Stimulated activated CD4-positive, alpha-beta T cell treated with anti-CD3 and anti-CD28 coated beads, Interleukin-4, amount 100 ng/mL, for 4 hours (primary cell): ENCODE measurements around the gene CACNA2D4.

Source experiments
- DNase-seq, 2 experiments: peaks; one replicate each; pipeline ENCODE4 v3.0.0-alpha.2; 2020

The CACNA2D4 gene

DNA sequence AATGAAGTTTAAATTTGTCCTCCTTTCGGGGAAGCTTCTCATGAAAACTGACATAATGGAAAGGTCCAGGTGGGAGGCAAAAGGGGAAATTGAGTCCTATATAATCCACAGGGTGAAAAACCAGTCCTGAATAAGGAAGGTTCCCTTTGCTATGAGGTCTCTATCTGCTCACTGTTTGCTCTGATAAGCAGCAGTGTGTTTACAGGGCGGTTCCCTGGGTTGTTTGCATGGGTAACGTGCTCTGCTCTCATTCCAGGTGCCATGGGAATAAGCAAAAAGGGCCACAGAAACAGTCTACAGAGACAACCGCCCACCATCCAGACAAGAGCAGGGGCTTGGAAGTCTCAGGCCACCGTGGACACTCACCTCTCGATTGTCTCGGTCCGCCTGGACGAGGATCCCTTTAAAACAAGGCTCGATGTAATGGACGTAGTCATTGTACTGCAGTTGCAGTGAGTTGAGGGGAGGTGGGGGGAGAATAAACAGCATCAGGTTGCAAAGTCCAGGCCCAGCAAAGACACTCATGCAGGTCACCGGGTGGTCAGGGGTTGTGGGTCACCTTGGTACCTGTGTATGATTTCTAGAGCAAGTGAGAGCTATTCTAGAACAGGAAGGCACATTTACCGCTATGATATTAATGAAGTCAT is 32.7 kb downstream of the CACNA2D4 start:
- DNase-seq, result no peak

- DNase-seq, result no peak
Observed at GRCh38 chr12:1885082-1885596, 33.3 kb downstream of the CACNA2D4 start.

DNA sequence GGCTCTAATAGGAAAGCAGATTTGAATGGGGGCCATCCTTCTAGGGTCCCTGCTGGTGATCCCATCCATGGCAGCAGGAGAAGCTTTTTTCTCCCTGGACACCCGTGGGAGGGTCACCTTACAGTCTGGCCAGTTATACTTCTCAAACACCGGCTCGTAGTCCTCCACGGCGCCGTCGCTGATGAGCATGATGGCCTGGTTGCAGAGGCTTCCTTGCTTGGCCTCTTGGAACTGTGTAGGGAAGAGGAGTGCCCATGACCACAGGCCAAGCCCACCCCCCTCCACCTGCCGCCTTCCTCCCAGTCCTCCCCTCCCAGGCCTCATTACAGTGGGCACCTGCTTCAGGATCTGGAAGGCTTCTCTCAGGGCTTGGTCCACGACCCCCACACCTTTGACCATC is 33.8 kb downstream of the CACNA2D4 start:
- DNase-seq, result no peak

DNA sequence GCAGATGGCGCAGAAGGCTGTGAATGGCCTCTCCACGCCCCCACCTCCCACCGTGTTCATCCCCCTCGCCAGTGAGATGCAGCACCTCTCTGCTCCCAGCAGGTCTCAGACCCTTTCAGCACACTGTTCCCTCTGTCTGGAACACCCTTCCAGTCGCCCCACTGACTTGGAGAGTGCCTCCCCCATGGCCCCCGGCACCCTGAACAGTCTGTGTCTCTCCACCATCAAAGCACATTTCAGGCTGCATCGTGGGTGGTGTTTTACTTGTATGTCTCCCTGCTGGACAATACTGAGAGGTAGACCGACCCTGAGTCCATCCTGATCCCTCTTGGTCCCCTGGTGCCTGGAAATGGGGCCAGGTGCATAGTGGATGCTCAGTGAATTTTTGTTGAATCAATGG is 34.9 kb downstream of the CACNA2D4 start:
- DNase-seq, result no peak

DNA sequence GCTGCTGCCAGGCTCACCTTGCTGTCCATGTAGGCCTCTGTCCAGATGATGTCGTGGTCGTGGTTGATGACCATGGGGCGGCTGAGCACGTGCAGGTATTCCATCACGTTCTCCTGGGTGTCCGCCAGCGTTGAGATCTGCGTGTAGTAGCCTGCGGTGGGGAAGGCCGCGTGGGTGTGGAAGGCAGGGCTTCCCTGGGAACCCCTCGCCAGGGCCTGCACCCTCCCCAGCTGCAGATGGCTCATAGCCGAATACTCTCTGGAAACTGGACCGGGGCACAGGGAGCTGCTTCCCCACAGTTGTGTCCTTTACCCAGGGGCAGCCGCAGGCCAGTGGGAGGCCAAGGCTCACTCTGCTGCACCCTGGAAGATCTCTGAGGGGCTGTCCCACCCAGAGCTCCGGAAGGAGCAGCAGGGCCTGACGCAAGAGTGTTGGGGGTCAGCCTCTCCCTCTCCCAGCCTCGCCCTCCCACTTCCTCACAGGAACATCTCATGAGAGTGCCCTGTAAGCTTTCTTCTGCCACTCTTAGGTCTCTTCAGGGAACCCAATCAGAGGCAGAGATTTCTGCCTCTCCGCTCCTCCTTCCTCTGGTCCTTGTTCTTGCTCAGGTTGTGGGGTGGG is 35.5 kb downstream of the CACNA2D4 start:
- DNase-seq, result no peak

DNA sequence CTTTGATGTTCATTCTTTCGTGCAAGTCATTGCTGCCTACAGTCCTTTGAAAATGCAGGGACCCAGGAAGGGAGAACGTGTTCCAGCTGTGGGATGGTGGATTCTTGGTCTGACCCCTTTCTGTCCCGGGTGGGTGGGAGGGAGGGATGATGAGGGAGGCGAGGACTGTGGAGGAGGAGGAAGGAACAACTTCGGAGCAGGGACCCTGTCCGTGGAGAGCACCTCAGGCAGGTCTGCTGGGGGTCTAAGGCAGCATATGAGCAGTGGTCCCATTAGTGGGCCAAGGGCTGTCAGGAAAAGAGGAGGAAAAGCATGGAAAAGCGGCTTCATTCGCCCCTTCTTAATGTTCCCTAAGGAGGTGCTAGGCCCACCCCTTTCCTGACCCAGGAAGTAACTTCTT is 36.0 kb downstream of the CACNA2D4 start:
- DNase-seq, result no peak

DNA sequence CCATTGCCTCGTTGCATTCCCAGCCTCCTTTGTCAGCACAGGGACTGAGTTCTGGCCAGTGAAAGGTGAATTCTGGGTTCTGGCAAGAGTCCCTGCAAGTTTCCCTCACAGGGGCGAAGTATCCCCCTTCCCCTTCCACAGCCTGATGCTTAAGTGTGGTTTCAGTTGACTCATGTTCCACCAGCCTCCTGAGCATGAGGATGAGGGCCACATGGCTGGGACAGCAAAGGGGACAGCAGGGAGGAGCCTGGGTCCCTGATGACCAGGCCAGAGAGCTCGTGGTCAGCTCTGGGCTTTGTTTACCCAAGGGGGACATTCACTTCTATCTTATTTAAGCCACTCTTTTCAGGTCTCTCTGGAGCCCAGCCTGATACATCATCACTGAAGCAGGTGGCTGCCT is 36.5 kb downstream of the CACNA2D4 start:
- no peak for DNase-seq

- no peak for DNase-seq
Observed at GRCh38 chr12:1881301-1881700, 37.2 kb downstream of the CACNA2D4 start.

- no peak for DNase-seq
Observed at GRCh38 chr12:1880876-1881275, 37.6 kb downstream of the CACNA2D4 start.

GRCh38 chr12:1880153-1880845 is 38.2 kb downstream of the CACNA2D4 start:
- DNase-seq, result no peak

DNA sequence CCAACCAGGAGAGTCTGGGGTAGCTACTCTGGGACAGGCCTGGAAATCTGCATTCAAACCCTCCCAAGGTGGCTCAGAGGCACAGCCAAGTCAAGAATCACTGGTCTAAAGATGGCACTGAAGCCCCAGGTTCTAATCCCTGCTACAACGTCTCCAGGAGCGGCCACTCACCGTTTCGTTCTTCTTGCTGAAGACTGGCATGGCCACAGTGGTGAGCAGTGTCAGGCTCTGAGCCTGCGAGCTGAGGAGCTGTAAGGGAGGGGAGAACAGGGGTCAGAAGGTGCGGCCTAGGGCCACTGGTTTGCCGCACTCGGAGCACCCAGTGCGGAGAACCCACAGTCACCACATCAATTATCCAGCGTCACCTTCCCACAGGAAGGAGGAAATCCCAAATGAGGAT is 38.8 kb downstream of the CACNA2D4 start:
- no peak for DNase-seq

DNA sequence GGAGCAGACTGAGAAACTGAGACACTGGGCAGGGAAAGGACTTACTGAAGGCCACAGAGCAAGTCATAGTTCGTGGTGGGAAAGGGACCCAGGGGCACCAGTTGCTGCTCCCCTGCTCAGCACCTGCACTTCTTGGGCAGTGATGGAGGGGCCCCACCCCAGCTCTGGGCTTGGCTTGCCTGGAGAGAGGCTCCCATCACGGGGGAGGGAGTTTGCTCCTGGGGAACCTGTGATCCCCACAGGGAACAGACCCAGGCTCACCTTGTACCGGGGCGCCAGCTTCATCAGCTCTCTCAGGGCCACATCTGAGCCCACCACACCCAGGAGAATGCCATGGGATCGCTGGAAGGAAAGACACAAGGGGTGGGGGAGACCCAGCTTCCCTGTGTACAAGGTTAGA is 39.8 kb downstream of the CACNA2D4 start:
- DNase-seq, result no peak

GRCh38 chr12:1878214-1878613 is 40.2 kb downstream of the CACNA2D4 start:
- no peak for DNase-seq

GRCh38 chr12:1877169-1877878 is 41.1 kb downstream of the CACNA2D4 start:
- no peak for DNase-seq

DNA sequence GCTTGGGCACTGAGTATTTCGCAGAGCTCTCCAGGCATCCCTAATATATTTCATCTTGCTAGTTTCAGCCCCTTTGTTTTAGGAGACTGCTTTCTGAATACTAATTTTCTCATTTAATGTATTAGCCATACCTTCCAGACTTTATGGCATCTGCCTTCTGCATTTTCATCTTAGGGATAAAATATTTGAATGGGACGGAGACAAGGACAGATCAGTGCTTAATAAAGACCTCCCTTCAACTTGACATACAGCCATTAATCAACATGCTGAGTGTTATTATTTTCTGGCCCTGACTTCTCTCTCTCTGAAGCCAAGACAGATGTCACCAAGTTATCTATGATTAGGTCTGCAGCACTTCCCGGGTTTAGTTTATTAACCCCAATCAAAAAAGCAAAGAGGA is 42.4 kb downstream of the CACNA2D4 start:
- no peak for DNase-seq

- DNase-seq, result no peak
Observed at GRCh38 chr12:1875608-1876007, 42.8 kb downstream of the CACNA2D4 start.

DNA sequence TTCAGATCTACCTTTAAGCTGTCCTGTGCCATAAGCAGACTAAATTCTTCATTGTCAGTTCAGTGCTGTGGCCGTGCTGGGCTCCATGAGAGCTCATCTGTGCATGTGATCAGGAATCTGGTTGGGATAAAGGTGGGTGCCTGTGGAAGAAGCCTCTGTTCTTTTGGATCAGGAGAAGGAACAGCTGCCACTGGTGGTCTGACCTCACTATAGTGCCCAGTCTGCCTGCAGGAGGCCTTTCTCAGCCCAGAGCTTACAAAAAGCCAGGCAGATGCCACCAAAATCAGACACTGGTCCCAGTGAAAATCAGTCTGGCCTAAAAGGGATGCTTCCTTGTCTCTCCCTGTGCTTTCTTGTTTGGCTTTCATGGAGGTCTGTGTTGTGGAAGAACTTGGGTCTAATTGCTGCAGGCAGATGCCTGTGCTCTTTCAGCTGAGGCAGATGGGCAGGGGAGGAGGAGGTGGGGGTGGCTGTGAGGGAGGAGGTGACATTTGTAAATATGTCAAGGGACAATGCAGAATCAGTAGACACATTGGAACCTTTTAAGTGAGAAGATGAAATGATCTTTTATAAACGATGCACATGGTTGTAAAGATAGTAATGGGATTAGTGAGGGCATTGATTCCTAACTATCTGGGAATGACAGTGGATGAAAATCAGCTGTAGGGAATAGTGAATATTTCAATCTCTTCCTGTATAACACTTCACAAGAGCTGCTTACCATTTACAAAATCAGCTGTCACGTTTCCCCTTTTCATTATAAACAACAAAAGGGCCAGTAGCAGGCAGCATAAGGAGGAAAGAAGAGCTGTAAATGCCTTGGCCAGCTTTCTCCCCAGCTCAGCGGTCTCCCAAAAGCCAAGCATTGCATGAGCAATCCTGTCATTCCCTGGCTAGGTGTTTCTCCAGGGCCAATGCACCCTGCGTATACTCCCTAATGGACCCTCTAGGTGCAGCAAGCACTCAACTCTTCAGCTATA is 44.6 kb downstream of the CACNA2D4 start:
- DNase-seq, result no peak

DNA sequence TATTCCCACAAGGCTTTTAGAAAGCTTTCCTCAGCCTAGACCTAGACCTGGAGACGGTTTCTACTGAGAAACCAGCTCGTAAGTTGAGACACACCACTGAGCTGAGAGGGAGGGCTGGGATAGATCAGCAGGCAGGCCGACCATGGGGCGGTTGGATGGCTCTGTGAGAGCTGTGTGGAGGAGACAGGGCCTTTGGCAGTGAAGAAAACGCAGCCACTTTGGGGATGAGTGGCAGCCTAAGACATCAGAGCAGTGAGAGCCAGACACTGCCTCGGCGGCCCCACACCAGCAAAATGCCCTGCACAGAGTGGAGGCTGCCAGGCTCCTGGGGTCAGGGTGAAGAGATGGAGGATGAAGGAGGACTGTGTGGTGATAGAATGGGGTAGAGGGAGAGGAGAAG is 46.0 kb downstream of the CACNA2D4 start:
- no peak for DNase-seq

DNA sequence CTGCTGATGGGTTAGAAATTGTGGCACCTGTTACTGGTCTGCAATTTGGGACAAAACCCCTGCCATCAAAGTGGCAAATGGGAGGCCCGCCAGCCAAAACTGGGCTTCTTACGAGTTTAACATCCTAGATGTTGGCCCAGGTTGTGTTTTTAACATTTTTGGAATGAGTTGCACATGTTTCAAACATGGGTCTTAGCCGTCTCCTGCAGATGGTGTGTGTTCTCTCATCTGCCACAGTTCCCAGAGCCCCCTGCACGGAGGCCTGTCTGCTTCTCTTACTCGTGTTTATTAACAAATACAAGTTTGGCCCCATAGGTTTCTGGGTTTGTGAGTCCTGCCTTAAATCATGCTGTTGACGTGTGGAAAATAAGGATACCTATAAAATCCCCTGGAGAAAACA is 46.5 kb downstream of the CACNA2D4 start:
- no peak for DNase-seq

DNA sequence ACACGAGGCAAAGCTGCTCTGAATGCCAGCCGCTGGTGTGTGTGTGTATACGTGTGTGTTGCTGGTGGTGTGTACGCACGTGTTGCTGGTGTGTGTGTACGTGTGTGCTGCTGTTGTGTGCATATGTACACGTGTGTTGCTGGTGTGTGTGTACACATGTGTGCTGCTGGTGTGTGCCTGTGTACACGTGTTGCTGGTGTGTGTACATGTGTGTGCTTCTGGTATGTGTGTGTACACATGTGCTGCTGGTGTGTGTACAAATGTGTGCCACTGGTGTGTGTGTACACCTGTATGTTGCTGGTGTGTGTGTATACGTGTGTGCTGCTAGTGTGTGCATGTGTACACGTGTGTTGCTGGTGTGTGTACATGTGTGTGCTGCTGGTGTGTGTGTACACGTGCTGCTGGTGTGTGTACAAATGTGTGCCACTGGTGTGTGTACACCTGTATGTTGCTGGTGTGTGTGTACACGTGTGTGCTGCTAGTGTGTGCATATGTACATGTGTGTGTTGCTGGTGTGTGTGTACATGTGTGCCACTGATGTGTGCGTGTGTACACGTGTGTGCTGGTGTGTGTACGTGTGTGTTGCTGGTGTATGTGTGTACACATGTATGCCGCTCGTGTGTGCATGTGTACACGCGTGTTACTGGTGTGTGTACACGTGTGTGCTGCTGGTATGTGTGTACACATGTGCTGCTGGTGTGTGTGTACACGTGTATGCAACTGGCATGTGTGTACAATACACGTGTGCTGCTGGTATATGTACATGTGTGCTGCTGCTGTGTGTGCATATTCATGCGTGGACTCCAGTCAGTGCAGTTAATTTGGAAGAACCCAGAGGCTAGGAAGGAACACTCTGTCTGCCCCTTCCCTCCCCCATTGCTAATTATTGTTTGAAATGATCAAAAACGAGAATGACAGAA is 47.2 kb downstream of the CACNA2D4 start:
- DNase-seq, result no peak

GRCh38 chr12:1870086-1870485 is 48.4 kb downstream of the CACNA2D4 start:
- DNase-seq, result no peak
